Measurements from ENCODE around the gene SMAD3.
A peak's percentile ranks its signal among the peaks of the same experiment; 100 is the strongest.

Gene SMAD3

DNA sequence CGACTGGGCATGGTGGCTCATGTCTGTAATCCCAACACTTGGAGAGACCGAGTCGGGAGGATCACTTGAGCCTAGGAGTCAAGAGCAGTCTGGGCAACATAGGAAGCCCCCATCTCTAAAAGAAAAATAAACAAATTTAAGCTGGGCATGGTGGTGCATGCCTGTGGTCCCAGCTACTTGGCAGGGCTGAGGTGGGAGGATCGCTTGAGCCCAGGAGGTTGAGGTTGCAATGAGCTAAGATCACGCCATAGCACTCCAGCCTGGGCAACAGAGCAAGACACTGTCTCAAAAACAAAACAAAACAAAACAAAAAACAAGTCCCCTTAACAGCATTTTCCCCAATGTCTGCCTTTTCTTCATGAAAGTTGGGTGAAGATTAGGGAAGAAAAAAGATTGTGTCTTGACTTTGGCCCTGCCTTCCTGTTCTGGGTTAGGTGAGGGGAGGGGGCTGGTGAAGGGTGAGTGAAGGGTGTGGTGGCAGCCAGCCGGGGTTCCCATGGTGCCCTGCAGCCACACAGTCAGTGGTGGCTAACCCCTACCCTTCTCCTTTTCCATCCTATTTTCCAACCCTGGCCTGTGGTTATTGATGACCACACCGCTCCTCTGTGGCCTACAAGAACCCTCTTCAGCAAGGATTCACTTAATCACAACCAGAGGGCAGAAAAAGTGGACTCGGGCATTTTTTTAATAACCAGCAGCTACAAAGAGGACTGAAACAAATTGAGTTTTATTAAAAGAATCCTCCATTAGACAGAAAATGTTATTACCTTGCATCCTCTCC lies 28.4 kb upstream of the SMAD3 start:
- no peak for DNase-seq

DNA sequence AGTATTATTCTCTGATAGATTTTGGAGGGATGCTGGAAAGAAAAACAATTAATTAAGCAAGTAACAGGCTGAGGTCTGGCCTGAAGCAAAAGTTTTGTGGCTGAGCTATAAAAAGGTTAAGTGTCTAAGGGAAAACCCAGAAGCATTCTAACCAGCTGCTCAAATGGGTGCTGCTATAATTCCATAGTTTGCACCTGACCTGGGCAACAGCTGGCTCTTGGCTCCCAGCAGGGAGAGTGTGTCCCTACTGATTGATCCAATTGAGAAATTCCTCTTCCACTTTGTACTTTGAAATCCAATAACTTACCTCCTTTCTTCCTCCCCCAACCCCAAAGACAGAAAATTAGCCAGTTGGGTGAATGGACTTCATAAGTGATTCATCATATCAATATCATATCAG lies 27.7 kb upstream of the SMAD3 start:
- DNase-seq: no peak

DNA sequence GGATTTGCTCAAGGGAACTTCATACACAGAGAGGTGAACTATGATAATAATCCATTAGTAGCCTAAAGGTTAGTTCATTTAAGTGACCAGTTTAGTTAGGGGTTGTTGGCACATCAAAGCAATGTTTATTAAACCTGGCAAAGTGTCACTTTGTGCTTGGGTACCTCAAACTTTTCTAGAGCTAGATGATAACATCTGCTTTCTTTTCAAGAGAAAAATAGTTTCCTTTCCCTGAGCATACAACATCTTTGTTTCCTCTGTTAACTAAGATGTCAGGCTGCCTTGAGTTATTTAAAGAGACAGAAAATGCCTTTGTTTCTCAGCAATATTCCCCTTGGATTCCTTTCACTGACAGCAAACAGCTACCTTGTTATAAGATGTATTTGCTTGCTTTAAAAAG lies 26.7 kb upstream of the SMAD3 start:
- no peak for DNase-seq

DNA sequence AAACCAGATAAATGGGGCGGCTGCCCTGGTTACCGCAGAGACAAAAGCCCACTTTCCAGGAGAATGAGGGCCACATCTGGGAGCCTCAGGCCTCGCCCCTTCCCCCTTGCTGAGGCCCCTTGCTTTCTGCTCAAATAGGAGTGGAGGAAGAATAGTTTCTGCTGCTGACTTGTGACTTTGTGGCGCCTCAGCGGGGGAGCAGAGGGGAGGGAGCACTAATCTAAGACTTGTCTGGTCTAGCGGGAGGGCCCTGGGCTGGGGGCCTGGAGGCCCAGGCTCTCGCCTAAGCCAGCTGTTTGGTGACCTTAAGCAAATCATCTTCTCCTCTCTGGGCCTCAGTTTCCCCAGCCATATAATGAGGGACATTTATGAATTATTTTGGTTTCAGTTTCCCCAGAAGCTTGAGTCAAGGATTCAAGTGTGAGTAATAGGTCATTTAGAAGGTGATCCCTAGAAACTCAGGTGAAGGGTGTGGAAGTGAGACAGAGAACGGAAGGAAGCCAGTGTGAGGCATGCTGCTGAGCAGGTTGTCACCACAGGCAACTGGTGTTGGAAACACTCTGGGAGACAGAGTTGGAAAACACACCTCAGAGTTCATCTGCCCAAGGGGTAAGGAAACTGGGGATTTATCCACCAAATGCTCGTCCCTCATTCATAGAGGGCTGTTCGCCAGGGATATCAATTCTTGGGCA lies 25.9 kb upstream of the SMAD3 start:
- DNase-seq: no peak

DNA sequence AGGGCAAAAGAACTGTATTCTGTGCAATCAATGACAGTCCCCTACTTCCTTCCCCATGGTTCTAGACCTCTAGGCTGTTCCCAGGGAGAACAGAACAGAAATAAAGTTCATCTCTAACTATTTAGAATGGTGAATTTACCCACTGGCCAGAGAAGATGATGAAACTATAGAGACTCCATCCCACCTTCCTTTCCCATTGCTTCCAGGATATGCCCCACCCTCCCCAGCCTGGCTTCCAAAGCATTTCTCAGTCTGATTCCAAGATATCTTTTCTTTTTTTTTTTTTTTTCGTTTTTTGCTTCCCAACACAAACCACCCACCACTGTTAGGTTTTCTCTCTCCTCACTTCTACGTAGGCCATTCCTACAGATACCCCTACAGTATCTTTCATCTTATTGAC lies 25.1 kb upstream of the SMAD3 start:
- no peak for DNase-seq

DNA sequence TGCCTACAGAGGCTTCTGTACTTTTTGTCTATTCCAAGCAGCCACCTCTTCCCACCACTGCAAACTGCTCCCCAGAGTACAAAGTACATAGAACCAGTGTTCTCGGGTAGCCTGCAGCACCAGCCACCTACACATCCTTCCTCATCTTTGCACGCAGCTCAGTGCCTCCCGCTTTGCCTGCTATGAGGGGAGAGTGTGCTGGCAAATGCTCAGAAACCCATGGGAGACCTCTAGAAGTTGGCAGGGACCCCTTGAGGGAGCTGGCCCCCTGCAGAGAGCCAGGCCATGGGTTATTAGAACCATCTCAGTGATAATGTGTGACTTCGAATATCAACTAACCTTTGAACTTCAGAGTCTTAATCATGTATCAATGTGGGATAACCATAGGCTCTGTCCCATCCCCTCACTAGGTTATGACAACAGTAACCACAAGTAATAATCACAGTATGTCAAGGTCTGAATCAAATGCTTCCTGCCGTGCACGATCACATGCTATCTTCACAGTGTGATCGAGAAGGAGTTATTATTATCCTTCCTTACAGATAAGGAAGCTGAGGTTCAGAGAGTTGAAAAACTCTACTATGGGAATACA lies 22.8 kb upstream of the SMAD3 start:
- no peak for DNase-seq

DNA sequence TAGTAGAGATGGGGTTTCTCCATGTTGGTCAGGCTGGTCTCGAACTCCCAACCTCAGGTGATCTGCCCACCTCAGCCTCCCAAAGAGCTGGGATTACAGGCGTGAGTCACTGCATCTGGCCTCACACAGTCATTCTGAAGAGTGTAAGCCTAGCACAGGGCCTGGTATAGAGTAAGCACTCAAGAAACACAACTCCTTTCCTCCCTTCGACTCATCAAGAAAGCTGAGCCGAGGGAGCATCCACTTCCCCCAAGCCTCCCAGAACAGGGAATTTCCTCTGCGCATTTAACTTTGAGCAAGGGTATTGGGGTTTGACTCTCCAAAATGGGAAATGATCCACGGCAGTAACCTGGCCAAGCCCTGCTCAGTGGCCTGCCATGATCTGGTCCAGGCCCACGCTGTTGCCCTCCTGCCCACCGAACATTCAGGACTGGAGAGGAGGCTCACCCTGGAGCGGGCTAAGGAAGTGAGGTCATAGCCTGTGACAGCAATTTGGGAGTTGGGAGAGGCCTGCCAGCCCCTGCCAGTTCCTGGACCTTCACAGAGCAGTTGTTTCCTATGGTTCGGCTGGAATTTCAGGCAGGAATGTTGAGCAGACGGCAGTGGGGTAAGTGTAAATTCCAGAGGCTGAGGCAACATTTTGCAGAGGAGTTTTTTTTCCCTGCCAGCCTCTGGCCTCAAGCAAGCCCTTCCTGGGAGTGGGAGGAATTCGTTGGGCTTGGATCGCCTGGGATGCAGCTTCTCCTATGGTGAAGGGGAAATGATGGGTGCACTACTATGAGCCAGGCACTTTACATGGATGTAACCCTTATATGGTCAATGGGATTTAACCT lies 21.2 kb upstream of the SMAD3 start:
- no peak for DNase-seq

DNA sequence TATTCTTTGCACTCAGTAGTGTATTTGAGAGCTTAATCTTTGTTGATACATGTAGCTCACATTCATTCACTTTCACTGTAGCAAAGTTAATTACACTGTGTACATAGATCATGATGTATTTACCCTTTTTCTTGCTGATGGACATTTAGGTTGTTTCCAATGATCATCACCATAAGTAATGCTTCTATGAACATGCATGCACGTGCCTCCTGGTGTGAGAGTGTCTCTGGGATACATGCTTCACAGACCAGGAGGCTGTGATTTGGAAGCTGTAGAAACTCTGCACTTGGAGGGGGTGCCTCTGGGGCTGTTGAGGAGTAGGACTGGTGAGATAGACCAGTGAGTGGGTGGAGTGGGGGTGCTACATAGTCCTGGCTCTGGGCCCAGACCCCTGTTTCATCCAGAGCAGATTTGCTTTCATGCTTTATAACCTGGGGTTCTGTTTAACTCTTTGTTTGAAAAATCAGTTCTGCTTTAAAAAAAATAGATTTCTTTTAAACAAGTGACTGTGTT lies 18.2 kb upstream of the SMAD3 start:
- DNase-seq: no peak

DNA sequence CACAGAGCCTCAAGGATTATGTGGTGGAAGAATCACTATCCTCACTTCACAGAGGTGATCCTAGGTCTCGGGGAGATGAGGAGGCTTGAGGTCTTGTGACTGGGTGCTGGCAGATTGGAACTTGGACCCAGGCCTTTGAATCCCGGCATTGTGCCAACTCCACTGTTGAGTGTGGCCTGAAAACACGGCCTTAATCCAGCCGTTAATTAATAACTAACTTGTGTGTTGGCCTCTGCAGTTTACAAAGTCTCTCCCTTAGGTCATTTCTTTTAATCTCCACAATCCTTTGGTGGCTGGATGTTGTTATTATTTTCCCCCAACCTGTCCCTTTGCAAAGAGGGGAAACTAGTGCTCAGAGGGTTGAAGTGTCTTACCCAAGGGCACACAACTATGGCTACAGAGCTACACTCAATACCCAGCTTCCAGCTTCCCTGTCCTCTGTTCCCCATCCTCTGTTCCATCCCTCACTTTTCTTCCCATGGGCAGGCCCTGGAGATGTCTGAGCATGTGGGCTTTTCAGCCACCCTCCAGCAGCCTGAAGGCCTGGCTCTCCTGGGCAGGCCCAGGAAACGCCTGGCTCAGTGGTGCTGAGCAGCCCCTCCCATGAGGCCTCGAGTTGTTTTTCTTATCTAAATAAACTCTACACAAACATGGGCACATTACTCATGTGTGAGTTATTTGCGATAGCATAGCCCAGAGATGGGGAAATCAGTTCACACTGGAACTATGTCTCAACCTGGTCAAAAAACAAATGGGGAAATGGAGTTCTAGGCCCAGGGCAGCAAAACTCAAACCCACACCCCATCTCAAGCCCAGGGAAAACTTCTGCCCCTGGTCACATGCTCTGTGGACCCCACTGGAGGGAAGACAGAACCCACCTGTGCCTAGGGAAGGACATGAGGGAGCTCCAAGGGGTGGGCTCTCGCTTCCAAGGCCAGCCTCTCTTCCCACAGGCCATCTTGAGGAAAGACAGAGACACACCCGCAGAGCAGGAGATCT lies 16.8 kb upstream of the SMAD3 start:
- no peak for DNase-seq

DNA sequence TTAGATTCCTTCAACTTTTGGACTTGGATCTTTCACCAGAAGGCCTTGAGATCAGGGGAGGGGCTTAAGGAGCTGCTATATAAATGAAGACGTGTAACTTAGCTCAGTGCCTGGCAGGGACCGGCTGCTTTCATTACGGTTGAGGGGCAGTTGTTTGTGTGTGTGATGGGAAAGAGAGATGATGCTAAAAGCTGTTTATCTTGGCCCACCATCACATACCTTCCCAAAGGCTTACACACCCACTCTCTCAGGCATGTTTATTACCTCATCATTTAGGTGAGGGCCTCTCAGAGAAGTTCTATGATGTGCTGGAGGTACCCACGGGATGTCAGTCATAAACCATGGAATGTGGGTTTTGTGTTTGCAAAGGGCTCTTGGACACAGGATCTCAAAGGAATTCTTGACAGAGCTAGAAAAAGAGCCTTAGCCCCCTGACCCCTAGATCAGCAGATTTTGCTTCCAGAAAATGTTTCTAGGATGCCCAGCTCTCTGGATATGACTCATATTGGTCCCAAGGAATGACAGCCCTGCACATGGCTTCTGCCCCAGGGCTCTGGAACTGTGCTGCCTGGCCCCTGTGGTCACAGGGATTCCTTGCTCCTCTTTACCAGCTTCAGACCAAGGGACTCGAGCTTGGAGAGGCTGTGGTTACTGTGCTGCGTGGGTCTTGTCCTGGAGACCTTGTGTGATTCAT lies 15.9 kb upstream of the SMAD3 start:
- no peak for DNase-seq

DNA sequence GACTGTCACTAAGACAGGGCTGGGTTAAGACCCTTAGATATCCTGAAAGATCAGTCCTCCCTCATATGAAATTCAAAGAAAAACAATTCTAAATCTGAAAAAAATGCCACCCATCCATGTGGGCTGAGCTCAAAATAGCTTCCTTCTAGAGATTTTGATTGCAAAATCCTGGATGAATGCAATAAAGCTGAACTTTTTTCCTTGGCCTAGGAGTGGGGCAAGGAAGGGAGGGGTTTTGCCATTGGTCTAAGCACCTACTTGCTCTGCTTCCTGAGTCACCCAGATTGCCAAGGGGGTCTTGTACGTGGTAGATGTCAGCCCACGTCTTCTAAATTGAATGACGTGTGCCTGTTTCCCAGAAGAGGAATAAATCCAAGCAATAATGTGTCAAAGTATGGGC lies 15.3 kb upstream of the SMAD3 start:
- DNase-seq: no peak

DNA sequence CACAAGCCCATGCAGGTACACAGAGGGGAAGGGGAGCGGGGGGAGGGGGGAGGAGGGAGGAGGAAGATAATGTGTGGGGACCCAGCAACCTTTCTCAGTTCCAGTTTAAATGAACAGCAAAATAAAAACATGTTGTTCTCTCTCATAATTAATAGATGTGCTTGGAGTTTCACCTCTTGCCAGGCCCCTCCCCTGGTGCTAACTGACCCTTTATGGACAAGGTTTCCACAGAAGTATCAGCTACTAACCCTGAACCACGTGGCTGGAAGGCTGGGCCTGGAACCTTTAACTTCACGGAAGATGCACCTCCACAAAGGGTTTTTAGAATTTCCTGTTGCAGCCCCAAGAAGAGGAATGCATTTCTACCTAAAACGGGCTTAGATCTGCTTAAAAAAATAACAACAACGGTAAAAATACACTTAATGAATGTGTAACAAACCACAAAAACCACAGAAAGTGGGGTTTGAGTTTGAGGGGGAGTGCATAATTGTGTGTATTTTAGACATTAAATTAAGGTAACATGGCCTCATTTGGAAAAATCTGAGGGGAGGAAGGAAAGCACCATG lies 14.8 kb upstream of the SMAD3 start:
- no peak for DNase-seq

DNA sequence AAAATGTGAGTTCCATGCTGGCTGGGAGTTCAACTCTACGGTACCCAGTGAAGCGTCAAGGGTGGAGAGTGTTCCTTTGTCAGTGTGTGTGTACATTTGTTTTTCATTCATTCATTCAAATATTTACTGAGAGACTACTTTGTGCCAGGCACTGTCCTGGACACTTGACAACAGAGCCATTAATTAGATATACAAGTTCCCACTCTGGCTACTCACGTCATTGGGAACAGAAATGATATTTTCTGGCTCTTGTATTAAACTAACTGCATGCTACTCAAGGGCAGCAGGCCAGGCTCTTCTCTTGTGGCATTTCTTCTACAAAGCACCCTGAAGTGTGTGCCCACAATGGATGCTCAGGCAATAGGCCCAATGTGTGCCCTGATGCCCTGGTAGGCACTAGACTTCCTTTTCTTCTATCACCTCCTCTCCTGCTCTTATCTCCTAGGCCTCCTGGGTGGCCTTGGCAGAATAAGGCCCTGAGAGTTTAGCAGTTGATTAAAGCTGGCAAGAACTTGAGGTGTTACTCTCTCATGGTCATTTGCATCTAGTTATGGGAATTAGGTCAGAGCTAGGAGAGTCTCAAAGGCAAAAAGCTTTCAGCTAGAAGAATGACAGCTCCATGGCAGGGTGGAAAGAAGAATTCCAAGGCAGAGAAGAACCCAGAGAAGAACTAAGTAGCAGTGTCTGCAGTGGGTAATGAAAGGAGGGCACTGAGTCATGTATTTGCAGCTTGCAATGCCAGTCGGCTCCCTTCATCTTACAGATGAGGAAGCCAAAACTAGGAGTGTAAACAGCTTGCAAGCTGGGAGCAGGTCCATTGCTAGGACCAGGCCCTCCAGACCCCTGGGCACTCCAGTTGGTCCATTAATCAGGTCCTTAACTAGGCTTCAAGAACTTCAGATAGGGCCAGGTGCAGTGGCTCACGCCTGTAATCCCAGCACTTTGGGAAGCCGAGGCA lies 14.0 kb upstream of the SMAD3 start:
- DNase-seq: no peak

DNA sequence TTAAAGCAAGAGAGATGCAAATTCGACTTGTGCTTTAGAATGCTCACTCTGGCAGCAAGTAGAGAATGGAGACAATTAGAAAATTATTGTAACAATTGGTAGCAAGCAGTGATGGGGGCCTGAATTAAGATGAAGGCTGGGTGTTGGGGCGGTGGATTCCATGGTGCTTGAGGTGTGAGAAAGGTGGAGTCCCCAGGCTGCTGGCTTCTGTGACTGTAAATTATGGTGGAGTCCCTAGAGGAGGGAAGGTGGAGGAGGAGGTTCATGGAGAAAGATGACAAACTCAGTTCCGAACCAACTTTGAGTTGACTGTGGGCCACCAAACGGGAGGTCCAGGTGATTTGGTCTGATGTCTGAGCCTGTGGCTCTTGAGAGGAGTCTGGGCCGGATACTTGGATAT lies 10.7 kb upstream of the SMAD3 start:
- DNase-seq: no peak

DNA sequence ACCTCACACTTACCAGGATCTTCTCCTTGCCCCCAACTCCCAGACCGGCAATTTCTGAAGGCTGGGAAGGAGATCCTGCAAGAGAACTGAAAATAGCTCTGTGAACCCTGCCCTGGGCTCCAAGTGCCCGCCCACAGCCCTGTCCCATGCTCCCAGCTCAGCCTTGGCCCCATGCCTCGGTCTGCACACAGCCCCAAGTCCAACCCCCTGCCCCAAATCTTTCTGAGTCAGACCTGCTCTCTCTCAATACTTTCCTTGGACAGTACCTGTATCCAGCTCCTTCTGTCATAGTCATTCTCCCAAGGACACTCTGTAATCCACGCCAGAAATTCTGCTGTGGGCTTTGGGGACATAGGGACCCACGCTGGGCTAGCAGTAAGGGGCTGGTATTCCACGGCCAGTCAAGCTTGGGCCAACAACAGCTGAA lies 6.3 kb upstream of the SMAD3 start:
- no peak for DNase-seq

DNA sequence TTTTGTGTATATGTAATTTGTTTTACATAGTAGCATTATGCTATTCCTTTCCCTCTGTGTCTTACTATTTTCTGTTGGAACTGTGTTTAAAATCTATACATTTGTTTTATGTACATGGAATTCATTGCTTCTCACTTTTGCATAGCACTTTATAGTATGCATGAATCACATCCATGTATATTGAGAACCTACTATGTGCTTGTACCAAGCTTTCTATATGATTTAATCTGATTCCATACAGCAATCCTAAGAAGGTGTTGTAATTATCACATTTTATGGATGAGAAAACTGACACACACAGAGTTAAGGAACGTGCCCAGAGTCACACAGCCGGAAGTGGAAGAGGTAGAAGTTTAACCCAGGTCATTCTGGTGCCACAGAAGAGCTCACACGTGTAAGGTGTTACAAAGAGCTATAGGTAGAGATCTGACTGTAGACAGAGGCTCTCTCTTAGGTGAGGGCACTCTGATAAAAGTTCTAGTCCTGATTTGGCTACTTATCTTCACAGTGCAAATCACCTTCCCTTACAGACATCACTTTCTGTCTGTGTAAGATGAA lies 3.5 kb upstream of the SMAD3 start:
- DNase-seq: no peak

DNA sequence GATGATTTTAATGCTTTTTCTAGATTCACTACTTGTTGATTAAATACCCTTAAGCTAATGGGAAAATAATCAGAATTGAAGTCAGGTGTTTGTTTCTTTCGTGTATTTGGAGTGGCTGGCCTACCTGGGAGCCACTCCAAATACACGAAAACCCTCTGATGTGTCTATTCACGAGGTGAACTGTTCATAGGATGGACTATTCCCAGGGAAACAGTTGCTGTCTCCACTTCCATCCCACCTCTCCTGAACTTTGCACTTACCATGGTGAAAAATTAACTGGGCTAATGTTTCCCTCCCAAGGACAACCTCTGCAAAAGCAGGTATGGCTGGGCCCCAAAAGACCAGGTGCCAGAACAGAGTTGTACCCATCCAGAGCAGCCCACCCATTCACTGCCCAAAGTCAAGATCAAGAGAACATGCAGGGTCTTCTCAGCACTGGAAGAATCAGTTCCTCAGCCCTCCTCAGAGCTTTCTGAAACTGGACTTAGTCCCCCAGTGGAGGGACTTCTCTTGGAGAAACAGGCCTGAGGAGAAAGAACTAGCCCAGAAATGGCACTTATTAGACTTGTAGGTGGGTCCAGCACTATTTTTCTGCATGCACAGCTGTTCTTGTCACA lies 2.9 kb upstream of the SMAD3 start:
- DNase-seq: no peak

DNA sequence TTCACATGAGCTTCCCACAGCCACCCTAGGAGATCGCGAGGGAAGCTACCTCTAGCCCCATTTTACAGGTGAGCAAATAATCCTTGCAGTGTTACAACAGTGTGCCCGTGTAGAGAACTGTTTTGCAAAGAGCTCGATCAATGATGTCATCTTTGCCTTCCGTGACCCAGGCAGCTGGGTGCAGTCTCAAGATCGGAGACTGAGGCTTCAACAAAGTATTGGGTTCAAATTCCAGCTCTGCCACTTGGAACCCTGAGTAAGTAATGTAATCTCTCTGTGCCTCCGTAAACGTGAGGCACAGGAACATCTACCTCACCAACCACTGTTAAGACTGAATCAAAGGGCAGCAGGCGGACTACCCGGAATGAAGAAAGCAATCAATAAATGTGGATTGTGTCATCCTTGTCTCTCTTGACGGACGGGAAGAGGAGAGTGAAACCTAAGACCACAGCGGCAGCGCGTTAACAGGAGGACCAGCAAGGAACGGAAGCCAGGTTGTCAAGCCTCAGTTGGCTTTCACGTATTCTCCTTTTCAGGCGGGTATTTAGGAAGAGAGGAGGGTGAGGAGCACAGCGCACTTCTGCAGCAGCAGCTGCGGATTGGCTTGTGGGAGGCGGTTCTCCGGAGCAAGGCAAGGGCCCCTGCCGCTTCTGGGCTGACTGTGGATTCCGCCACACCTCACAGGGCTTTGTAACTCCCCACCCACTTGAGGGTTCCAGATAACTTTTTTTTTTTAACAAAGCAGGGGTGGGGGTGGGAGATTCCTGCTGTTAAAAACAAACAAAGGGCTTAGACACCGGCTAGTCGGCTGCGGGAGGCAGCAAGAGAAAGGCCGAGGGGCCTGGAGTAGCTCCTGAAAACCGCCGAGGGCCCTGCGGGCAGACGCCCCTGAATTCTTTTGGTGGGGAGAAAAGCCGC lies 1.5 kb upstream of the SMAD3 start:
- DNase-seq: peak in 1 of 2 experiments; percentile 38

All from stimulated activated CD4-positive, alpha-beta T cell treated with anti-CD3 and anti-CD28 coated beads, Interleukin-4, amount 100 ng/mL, for 4 hours (primary cell).